H1 (cell line): ENCODE data around the gene EEF2K.

Experiments
- POLR2A ChIP-seq, 2 experiments: IDR thresholded peaks; 1 replicate in 1 of 2; 2 replicates in 1 of 2; pipeline ENCODE4 v1.6.1; 2011; ENCODE audit warnings: low read depth in 2 of 2, low read length in 2 of 2, mild to moderate bottlenecking in 2 of 2; ENCODE audit errors: control extremely low read depth in 1 of 2
- TF ChIP-seq, protein P1 (sequence below), 3 experiments: IDR thresholded peaks; 1 replicate in 2 of 3; 2 replicates in 1 of 3; pipeline versions ENCODE4 v1.5.1 to v1.6.1; 2011; ENCODE audit warnings: low read length in 3 of 3, mild to moderate bottlenecking in 3 of 3, inconsistent platforms in 2 of 3, low read depth in 1 of 3, moderate library complexity in 1 of 3; ENCODE audit not compliant: insufficient read depth in 1 of 3; ENCODE audit errors: control extremely low read depth in 1 of 3

DNA sequence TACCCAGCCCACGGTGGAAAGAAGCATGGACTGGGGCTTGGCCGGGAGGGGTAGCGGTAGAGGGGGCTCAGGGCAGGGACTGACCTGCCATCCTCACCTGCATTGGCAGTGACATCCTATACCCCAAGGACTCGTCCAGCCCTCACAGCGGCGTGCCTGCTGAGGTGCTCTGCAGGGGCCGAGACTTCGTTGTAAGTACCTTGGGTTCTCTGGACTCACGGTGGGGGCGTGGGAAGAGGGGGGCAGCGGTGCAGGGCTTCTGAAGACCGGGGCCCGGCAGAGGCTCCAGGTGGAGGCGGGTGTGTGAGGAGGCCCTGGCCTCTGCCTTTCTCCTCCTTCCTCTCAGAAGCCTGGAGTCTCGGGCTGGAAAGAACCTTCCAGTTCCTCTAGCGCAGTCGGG, 116.7 kb downstream of the EEF2K start:
- TF ChIP-seq, protein P1, sequence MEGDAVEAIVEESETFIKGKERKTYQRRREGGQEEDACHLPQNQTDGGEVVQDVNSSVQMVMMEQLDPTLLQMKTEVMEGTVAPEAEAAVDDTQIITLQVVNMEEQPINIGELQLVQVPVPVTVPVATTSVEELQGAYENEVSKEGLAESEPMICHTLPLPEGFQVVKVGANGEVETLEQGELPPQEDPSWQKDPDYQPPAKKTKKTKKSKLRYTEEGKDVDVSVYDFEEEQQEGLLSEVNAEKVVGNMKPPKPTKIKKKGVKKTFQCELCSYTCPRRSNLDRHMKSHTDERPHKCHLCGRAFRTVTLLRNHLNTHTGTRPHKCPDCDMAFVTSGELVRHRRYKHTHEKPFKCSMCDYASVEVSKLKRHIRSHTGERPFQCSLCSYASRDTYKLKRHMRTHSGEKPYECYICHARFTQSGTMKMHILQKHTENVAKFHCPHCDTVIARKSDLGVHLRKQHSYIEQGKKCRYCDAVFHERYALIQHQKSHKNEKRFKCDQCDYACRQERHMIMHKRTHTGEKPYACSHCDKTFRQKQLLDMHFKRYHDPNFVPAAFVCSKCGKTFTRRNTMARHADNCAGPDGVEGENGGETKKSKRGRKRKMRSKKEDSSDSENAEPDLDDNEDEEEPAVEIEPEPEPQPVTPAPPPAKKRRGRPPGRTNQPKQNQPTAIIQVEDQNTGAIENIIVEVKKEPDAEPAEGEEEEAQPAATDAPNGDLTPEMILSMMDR (IDR thresholded peaks at IDR 0.05; ENCODE audit: control extremely low read depth in 1 of 3, insufficient read depth in 1 of 3, low read depth in 1 of 3, low read length in 3 of 3) = no peak
- TF ChIP-seq POLR2A (IDR thresholded peaks at IDR 0.05; ENCODE audit: control extremely low read depth in 1 of 2, low read depth in 2 of 2, low read length in 2 of 2) = no peak
